AG04449 (cell line): ENCODE data around the gene CLDN15.
"Not testable (repeated sequence)": the region's sequence is repeated elsewhere in the genome, so short reads cannot be mapped to it uniquely, and the experiment has no call there.

Source experiments
- CTCF ChIA-PET: fragments of 350-600 bp; formaldehyde crosslinking; extraction: SDS; loops from one replicate; lab custom pipeline; 2021; ENCODE audit warnings: antibody characterized with exemption; lab: Yijun Ruan, JAX
- POLR2A ChIA-PET: fragments of 400-600, 350-600 bp; formaldehyde crosslinking; extraction: SDS; loops from one replicate; lab custom pipeline; 2020; ENCODE audit warnings: antibody characterized with exemption, inconsistent platforms; lab: Yijun Ruan, JAX
- DNase-seq: peaks from one replicate; pipeline ENCODE4 v3.0.0-alpha.2; 2010; ENCODE audit warnings: low read depth, low spot score
- H3K4me3 ChIP-seq: 2 replicates; pipeline ENCODE4 v1.5.1; 2011; ENCODE audit warnings: low read depth, mild to moderate bottlenecking, control low read depth, low read length
- TF ChIP-seq, protein P1 (sequence below): IDR thresholded peaks from one replicate; pipeline ENCODE4 v1.5.1; 2011; ENCODE audit warnings: mild to moderate bottlenecking, moderate library complexity, low read length, control low read depth, inconsistent platforms; ENCODE audit not compliant: insufficient read depth; ENCODE audit errors: missing control alignments

The CLDN15 gene, protein sequence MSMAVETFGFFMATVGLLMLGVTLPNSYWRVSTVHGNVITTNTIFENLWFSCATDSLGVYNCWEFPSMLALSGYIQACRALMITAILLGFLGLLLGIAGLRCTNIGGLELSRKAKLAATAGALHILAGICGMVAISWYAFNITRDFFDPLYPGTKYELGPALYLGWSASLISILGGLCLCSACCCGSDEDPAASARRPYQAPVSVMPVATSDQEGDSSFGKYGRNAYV

DNA sequence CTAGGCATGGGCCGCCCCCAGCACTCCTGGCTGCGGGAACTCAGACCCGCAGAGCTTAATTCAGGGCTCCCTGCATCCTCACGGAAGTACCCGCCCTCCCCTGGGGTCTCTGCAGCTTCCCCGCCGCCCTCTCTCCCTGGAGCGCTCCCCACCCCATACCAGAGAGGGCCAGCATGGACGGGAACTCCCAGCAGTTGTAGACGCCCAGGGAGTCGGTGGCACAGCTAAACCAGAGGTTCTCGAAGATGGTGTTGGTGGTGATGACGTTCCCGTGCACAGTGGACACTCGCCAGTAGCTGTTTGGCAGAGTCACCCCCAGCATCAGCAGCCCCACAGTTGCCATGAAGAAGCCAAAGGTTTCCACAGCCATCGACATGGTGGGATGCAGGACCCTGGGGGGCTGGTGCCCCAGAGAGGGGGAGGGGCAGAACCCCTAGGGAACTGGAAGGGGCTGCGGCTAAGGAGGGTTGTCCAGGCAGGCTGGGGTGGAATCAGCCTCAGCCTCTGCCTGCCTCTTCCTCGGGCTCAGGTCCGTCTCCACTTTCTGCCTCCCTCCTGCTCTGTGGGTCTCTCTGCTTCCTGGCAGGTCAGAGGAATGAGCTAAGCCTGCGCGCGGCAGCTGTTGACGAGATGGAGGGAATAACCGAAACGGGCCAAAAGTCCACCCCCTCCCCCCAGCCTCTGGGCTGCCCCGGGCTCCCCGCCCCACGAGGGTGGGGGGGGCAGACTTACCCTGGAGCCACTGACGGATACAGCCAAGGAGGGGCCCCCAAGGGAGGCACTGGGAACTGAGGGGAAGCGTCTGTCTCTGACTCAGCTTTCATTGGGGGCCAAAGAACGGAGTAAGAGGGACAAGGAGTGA lies at the start of gene CLDN15:
CLDN15 (minus strand) TSS at position 597 of the 862 bp plus-strand sequence; CDS start at position 376, 221 bp downstream.
- CTCF ChIA-PET, result interaction anchor here (0.8 to 3.0 kb wide), 3 partner anchors 9 to 93 kb away, joined by 3 to 13 read pairs (median 4); partner anchors contain the start of gene ZNHIT1
- POLR2A ChIA-PET, result interaction anchor here (0.9 kb wide), 1 partner anchor 11 kb away, joined by 4 read pairs; no protein-coding TSS in a partner anchor
- no peak within 1 kb of the TSS for H3K4me3 ChIP-seq

DNA sequence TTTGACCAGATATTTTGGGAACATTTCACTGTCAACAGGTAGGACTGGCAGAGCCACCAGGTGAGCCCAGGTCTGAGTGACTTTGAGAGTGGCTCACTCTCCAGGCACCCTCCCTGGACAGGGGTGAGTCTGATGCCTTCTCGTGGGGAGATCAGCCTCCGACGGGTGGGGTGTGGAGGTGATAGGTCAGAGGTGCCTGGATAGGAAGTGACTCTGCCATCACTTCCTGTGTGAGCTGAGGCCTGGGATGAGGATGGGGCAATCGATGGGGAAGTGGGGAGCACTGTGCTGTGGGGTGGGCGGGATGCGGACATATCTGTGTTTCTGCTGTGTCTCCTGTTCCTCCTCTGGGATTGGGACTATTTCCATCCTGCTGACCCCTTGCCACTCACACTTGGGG lies 49.4 kb upstream of the CLDN15 start:
- POLR2A ChIA-PET, result no interaction called here
- TF ChIP-seq, protein P1, sequence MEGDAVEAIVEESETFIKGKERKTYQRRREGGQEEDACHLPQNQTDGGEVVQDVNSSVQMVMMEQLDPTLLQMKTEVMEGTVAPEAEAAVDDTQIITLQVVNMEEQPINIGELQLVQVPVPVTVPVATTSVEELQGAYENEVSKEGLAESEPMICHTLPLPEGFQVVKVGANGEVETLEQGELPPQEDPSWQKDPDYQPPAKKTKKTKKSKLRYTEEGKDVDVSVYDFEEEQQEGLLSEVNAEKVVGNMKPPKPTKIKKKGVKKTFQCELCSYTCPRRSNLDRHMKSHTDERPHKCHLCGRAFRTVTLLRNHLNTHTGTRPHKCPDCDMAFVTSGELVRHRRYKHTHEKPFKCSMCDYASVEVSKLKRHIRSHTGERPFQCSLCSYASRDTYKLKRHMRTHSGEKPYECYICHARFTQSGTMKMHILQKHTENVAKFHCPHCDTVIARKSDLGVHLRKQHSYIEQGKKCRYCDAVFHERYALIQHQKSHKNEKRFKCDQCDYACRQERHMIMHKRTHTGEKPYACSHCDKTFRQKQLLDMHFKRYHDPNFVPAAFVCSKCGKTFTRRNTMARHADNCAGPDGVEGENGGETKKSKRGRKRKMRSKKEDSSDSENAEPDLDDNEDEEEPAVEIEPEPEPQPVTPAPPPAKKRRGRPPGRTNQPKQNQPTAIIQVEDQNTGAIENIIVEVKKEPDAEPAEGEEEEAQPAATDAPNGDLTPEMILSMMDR, result no peak
- H3K4me3 ChIP-seq, result no peak overlapping the region
- no peak for DNase-seq
- CTCF ChIA-PET, result interaction anchor here (10.8 kb wide), 1 partner anchor 143 kb away, joined by 283 read pairs; no protein-coding TSS in a partner anchor

More for the DNA sequence above, at the start of gene CLDN15:
- DNase-seq, result no peak
- TF ChIP-seq, protein P1, result no peak

DNA sequence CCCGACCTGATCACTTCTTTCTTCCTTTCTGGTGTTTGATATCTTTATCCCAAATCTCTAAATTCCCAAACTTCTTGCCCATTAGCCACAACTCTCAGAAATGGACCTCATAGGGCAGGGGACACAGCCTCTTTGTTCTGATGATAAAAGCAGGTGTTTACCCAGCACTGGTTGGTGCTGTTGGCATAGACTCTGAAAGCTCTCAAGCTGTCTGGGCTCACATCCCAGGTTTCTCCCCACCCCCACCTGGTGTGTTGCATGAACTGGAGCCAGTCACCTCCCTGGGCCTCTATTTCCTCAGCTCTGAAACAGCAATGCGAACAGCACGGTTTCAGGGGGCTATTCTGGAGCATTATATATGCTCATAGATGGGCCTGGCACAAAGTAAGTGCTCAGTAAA lies 48.3 kb upstream of the CLDN15 start:
- CTCF ChIA-PET, result interaction anchor here (1.0 to 10.8 kb wide), 5 partner anchors 10 to 141 kb away, joined by 3 to 283 read pairs (median 5); no protein-coding TSS in a partner anchor

DNA sequence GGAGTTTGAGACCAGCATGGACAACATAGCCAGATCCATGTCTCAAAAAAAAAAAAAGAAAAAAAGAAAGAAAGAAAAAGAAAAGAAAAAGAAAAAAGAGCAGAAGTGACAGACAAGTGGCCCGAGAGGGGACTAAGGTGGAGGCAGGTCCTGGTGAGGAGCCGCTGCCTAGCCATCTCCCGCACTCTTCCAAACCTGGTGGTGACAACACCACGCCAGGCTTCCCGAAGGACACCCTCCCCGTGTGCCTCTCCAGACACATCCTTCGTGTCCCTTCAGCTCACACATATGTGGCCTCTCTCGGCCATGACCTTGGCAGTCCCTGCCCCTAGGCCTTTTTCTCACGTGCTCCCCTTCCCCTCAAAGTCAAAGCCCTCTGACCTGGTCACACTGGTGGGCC lies 47.6 kb upstream of the CLDN15 start:
- ChIA-PET POLR2A (no interaction called here), CTCF (interaction anchor here (1.0 to 10.8 kb wide), 5 partner anchors 10 to 210 kb away, joined by 3 to 283 read pairs (median 5); no protein-coding TSS in a partner anchor)
- TF ChIP-seq, protein P1, result no peak
- DNase-seq, result no peak
- H3K4me3 ChIP-seq, result no peak overlapping the region

More for the DNA sequence above, 48.3 kb upstream of the CLDN15 start:
- POLR2A ChIA-PET, DNase-seq, H3K4me3 ChIP-seq: not testable (repeated sequence)

DNA sequence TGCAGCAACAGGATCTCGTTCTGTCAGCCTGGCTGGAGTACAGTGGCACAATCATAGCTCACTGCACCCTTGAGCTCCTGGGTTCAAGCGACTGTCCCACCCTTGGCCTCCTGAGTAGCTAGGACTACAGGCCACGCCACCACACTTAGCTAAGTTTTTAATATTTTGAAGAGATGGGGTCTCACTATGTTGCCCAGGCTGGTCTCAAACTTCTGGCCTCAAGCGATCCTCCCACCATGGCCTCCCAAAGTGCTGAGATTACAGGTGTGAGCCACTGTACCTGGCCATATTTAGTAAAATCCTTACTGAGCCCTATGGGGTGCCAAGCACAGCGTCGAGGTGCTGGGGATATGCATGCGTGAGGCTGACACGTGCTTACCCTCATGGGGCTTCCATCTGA lies 43.3 kb upstream of the CLDN15 start:
- CTCF ChIA-PET, result interaction anchor here (2.3 to 10.8 kb wide), 5 partner anchors 7 to 136 kb away, joined by 7 to 283 read pairs (median 31); partner anchors contain the start of gene FIS1
- H3K4me3 ChIP-seq, POLR2A ChIA-PET, DNase-seq: not testable (repeated sequence)

DNA sequence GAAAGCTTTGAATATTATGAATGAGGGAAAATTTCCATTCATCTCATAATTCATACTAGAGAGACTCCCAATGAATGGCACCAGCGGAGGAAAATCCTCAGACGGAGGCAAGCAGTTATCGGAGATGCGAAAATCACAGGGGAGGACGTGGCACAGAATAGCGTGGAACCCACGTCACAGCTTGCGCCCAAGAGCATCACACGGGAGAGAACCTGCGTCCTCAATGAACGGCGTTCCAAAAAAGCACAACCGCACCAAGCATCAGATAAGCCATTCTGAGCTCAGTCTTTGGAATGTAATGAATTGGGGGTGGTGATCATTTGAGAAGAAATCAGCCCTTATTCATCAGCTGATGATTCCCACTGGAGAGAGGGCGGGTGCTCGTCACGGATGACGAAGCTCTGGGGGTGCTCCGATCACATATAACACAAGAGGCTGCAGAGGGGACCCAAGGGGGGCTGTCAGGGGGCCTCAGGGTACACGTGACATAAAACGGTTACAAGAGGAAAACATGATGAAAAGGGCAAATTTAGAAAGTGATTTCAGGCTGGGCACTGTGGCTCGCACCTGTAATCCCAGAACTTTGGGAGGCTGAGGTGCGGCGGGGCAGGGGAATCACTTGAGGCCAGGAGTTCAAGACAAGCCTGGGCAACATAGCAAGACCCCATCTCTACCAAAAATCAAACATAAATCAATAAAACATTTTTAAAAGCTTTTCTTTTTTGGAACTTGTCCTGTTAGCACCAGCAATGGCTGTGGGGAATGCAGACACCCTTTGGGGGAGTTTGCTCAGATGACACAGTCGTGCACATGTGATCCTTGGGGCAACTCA lies 41.1 kb upstream of the CLDN15 start:
- TF ChIP-seq, protein P1, result no peak
- H3K4me3 ChIP-seq, result no peak overlapping the region
- ChIA-PET POLR2A (no interaction called here), CTCF (interaction anchor here (1.2 to 10.8 kb wide), 5 partner anchors 10 to 134 kb away, joined by 3 to 283 read pairs (median 7); no protein-coding TSS in a partner anchor)
- no peak for DNase-seq
